ENCODE data around the gene MSS51. TPM values are rescaled to one million over a fixed set of nuclear protein-coding genes. Genes with fewer than 3 reads are reported as not detected.

The MSS51 gene
- total RNA-seq, 1 experiment from 2014 or later = 3.2 TPM

GRCh38 chr10:73376679-73377078 lies 56.7 kb downstream of the MSS51 start:
- no peak for ATAC-seq

More at GRCh38 chr10:73376679-73377078, 56.7 kb downstream of the MSS51 start:
- Histone ChIP-seq H3K9ac (ENCODE audit: low read length) (no peak overlapping the region), H4K20me1 (ENCODE audit: low read length) (no peaks in the 10 kb centered on the region), H3F3A (ENCODE audit: low read length, unreplicated experiment) (no peaks in the 10 kb centered on the region), H2AFZ (ENCODE audit: low read length) (no peak overlapping the region), H3K4me1 (ENCODE audit: insufficient read depth, low read length) (no peaks in the 10 kb centered on the region), H3K36me3 (ENCODE audit: low read depth, low read length) (peaks cover 77% of the 10 kb centered on the region), H3K27ac (ENCODE audit: low read length) (no peak overlapping the region), H3K9me3 (ENCODE audit: low read length) (no peaks in the 10 kb centered on the region), H3K27me3 (ENCODE audit: low read length) (no peaks in the 10 kb centered on the region), H3K79me2 (ENCODE audit: low read length) (no peaks in the 10 kb centered on the region), H3K4me2 (ENCODE audit: low read length) (no peak overlapping the region), H3K9me2 (replicated peaks; ENCODE audit: low read length) (no peaks in the 10 kb centered on the region), H3K4me3 (ENCODE audit: low read length) (no peak overlapping the region)
- no TSS peak for BruUV-seq (replicated peaks)
- TF ChIP-seq EZH2 (IDR thresholded peaks at IDR 0.05; ENCODE audit: low read length, unreplicated experiment) = no peak
- TF ChIP-seq CTCF (conservative IDR thresholded peaks at IDR 0.05; ENCODE audit: low read depth, low read length) = no peak
- TF ChIP-seq EZH2phosphoT487 (IDR thresholded peaks at IDR 0.05; ENCODE audit: borderline replicate concordance, low read length) = no peak
- ChIA-PET POLR2A (ENCODE audit: unreplicated experiment) (no interaction called here), CTCF (no interaction called here)
- intact Hi-C loops (cut with micrococcal nuclease) = no loop called here
- no peak for DNase-seq

Other genes starting within 250 kb of the MSS51 start
- 282 and 283 TPM in 2 replicates for gene DNAJC9, start 186.3 kb downstream of the MSS51 start, total RNA-seq (2014; rRNA removed)
- gene MRPS16, start 180.9 kb downstream of the MSS51 start, total RNA-seq (2014; rRNA removed) = 230 and 275 TPM in 2 replicates
- gene CFAP70, start 74.7 kb downstream of the MSS51 start, total RNA-seq (2014; rRNA removed) = 0.73 and 0.92 TPM in 2 replicates
- gene ANXA7, start 19.5 kb downstream of the MSS51 start, total RNA-seq (2014; rRNA removed) = 478 and 561 TPM in 2 replicates
- 43.8 and 66.5 TPM in 2 replicates for gene PPP3CB, start 62.5 kb upstream of the MSS51 start, total RNA-seq (2014; rRNA removed)
- gene USP54, start 157.8 kb upstream of the MSS51 start, total RNA-seq (2014; rRNA removed) = 40.5 and 43.7 TPM in 2 replicates
- gene MYOZ1, start 207.9 kb upstream of the MSS51 start, total RNA-seq (2014; rRNA removed) = 0.17 TPM in 1 of 2 replicates, not detected in the other
- 0.06 TPM in 1 of 2 replicates, not detected in the other for gene SYNPO2L, start 222.5 kb upstream of the MSS51 start, total RNA-seq (2014; rRNA removed)

Measured in PC-3 (cell line).